Fibroblast of lung (primary cell): ENCODE results near the gene UTY.

Experiments used
- EZH2 ChIP-seq: IDR thresholded peaks from 2 replicates; pipeline ENCODE4 v1.5.1; 2012; ENCODE audit warnings: low read length, control low read depth, mild to moderate bottlenecking; ENCODE audit errors: missing control alignments
- TF ChIP-seq, protein P1 (sequence below), 2 donors: IDR thresholded peaks in 1 of 2; conservative IDR thresholded peaks in 1 of 2; 1 replicate in 1 of 2; 2 replicates in 1 of 2; pipeline ENCODE4 v1.5.1; 2011 to 2012; ENCODE audit warnings: low read length in 2 of 2, control low read depth in 1 of 2, inconsistent platforms in 1 of 2, low read depth in 1 of 2, mild to moderate bottlenecking in 1 of 2

DNA sequence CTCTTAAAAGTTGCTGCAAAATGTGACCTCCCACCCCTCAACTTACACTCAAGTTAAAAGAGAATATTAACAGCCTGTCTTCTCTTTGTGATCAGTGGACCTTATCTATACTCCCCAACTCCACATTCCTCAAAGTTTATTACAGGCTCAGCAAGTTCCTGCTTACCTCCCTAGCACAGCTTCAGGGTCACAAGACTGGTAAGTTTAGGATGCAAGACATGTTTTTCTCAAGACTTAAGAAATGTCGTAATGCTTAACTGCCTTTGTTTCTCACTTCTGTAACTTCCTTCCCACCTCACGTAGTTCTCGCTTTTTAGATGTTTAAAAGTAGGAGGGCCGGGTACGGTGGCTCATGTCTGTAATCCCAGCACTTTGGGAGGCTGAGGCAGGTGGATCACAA, 132.7 kb downstream of the UTY start:
- TF ChIP-seq EZH2 = no peak
- TF ChIP-seq, protein P1, sequence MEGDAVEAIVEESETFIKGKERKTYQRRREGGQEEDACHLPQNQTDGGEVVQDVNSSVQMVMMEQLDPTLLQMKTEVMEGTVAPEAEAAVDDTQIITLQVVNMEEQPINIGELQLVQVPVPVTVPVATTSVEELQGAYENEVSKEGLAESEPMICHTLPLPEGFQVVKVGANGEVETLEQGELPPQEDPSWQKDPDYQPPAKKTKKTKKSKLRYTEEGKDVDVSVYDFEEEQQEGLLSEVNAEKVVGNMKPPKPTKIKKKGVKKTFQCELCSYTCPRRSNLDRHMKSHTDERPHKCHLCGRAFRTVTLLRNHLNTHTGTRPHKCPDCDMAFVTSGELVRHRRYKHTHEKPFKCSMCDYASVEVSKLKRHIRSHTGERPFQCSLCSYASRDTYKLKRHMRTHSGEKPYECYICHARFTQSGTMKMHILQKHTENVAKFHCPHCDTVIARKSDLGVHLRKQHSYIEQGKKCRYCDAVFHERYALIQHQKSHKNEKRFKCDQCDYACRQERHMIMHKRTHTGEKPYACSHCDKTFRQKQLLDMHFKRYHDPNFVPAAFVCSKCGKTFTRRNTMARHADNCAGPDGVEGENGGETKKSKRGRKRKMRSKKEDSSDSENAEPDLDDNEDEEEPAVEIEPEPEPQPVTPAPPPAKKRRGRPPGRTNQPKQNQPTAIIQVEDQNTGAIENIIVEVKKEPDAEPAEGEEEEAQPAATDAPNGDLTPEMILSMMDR (conservative IDR thresholded peaks at IDR 0.05 in 1 of 2, IDR thresholded peaks at IDR 0.05 in 1 of 2; ENCODE audit: low read depth in 1 of 2, low read length in 2 of 2) = no peak
